ENCODE results near the gene AHNAK2.
"Not testable (repeated sequence)": the region's sequence is repeated elsewhere in the genome, so short reads cannot be mapped to it uniquely, and the experiment has no call there.

AHNAK2 gene

DNA sequence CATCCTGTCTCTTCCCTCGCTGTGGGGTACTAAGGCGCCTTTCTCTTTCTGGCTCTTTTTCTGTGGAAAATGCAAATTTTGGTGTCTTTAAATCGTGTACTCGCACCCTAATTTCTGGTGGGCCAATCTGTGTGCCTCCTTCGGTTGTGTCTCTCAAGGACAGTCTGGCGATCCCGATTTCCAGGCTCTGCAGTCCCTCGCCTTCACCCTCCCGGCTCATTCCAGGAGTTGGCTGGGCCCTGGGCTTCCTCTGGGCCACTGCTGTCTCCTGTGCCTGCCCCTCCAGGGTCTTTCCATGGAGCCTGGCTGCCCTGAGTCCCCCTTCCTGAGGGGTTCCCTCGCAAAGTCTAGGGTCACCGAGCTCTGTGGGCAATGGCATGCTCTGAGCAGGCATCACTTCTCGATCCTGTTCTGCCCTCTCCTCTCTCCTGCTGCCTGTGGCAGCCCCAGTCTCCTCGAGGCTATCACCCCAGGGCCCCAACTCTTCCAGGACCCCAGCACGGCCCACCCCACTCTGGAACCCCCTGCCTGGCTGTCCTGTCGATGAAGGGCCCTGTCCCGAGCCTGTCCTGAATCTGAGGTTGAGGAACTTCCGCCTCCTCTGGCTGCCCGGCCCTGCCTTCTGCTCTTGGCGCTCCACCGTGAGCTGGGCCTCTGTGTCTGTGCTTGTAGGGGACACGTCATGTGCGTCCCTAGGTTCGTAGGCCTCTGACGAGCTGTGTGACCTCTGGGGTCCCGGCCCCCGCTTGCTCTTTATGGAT is 24.1 kb downstream of the AHNAK2 start:
- no peak overlapping the region for H3K27ac ChIP-seq
- TF ChIP-seq, protein P1, sequence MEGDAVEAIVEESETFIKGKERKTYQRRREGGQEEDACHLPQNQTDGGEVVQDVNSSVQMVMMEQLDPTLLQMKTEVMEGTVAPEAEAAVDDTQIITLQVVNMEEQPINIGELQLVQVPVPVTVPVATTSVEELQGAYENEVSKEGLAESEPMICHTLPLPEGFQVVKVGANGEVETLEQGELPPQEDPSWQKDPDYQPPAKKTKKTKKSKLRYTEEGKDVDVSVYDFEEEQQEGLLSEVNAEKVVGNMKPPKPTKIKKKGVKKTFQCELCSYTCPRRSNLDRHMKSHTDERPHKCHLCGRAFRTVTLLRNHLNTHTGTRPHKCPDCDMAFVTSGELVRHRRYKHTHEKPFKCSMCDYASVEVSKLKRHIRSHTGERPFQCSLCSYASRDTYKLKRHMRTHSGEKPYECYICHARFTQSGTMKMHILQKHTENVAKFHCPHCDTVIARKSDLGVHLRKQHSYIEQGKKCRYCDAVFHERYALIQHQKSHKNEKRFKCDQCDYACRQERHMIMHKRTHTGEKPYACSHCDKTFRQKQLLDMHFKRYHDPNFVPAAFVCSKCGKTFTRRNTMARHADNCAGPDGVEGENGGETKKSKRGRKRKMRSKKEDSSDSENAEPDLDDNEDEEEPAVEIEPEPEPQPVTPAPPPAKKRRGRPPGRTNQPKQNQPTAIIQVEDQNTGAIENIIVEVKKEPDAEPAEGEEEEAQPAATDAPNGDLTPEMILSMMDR (IDR thresholded peaks at IDR 0.05), result no peak
- TF ChIP-seq ZFX (IDR thresholded peaks at IDR 0.05; ENCODE audit: borderline replicate concordance), result no peak

DNA sequence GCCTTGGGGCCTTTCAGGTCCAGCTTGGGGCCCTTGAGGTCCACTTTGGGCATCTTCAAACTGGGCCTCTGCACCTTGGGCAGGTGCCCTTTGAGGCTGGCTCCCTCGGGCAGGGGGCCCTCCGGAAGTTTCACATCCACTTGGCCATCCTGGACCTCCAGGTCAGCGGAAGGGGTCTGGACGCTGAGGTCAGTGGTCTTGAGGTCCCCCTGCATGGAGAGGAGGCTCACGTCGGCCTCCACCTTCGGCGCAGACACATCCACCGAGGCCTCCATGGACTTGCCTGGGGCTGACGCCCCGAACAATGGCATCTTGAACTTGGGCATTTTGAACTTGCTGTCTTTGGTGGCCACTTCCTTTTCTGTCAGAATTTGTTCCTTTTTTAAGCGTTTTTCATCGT is 25.1 kb downstream of the AHNAK2 start:
- TF ChIP-seq, protein P1 (IDR thresholded peaks at IDR 0.05), result no peak
- TF ChIP-seq ZFX (IDR thresholded peaks at IDR 0.05; ENCODE audit: borderline replicate concordance), result no peak

DNA sequence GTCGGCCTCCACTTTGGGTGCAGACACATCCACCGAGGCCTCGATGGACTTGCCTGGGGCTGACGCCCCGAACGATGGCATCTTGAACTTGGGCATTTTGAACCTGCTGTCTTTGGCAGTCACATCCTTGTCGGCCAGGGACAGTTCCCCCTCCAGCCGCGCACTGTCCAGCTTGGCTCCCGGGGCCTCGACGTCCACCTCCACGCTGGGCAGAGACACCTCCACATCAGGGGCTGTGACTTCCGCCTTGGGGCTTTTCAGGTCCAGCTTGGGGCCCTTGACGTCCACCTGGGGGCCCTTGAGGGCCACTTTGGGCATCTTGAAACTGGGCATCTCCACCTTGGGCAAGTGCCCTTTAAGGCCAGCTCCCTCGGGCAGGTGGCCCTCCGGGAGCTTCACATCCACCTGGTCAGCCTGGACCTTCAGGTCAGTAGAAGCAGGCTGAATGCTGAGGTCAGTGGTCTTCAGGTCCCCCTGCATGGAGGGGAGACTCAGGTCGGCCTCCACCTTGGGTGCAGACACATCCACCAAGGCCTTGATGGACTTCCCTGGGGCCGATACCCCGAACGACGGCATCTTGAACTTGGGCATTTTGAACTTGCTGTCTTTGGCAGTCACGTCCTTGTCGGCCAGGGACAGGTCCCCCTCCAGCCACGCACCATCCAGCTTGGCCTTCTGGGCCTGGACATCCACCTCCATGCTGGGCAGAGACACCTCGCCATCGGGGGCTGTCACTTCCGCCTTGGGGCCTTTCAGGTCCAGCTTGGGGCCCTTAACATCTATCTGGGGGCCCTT is 26.1 kb downstream of the AHNAK2 start:
- not testable (repeated sequence) for H3K27ac ChIP-seq

More for the DNA sequence above, 25.1 kb downstream of the AHNAK2 start:
- H3K27ac ChIP-seq, result no peak overlapping the region

DNA sequence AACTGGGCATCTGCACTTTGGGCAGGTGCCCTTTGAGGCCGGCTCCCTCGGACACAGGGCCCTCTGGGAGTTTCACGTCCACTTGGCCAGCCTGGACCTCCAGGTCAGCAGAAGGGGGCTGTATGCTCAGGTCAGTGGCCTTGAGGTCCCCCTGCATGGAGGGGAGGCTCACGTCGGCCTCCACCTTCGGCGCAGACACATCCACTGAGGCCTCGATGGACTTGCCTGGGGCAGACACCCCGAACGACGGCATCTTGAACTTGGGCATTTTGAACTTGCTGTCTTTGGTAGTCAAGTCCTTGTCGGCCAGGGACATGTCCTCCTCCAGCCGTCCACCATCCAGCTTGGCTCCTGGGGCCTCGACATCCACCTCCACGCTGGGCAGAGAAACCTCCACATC is 27.5 kb downstream of the AHNAK2 start:
- H3K27ac ChIP-seq, result not testable (repeated sequence)

DNA sequence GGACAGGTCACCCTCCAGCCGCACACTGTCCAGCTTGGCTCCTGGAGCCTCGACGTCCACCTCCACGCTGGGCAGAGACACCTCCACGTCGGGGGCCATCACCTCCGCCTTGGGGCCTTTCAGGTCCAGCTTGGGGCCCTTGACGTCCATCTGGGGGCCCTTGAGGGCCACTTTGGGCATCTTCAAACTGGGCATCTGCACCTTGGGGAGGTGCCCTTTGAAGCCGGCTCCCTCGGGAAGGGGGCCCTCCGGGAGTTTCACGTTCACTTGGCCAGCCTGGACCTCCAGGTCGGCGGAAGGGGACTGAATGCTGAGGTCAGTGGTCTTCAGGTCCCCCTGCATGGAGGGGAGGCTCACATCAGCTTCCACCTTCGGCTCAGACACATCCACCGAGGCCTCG is 28.2 kb downstream of the AHNAK2 start:
- no peak overlapping the region for H3K27ac ChIP-seq
- no peak for TF ChIP-seq ZFX (IDR thresholded peaks at IDR 0.05; ENCODE audit: borderline replicate concordance)
- TF ChIP-seq, protein P1 (IDR thresholded peaks at IDR 0.05), result no peak

DNA sequence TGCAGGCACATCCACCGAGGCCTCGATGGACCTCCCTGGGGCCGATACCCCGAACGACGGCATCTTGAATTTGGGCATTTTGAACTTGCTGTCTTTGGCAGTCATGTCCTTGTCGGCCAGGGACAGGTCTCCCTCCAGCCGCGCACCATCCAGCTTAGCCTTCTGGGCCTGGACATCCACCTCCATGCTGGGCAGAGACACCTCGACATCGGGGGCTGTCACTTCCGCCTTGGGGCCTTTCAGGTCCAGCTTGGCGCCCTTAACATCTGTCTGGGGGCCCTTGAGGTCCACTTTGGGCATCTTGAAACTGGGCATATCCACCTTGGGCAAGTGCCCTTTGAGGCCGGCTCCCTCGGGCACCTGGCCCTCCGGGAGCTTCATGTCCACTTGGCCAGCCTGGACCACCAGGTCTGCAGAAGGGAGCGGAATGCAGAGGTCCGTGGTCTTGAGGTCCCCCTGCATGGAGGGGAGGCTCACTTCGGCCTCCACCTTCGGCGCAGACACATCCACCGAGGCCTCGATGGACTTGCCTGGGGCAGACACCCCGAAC is 28.7 kb downstream of the AHNAK2 start:
- H3K27ac ChIP-seq, result not testable (repeated sequence)

DNA sequence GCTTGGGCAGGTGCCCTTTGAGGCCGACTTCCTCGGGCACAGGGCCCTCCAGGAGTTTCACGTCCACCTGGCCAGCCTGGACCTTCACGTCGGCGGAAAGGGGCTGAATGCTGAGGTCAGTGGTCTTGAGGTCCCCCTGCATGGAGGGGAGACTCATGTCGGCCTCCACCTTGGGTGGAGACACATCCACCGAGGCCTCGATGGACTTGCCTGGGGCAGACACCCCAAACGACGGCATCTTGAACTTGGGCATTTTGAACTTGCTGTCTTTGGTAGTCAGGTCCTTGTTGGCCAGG is 29.5 kb downstream of the AHNAK2 start:
- no peak overlapping the region for H3K27ac ChIP-seq

DNA sequence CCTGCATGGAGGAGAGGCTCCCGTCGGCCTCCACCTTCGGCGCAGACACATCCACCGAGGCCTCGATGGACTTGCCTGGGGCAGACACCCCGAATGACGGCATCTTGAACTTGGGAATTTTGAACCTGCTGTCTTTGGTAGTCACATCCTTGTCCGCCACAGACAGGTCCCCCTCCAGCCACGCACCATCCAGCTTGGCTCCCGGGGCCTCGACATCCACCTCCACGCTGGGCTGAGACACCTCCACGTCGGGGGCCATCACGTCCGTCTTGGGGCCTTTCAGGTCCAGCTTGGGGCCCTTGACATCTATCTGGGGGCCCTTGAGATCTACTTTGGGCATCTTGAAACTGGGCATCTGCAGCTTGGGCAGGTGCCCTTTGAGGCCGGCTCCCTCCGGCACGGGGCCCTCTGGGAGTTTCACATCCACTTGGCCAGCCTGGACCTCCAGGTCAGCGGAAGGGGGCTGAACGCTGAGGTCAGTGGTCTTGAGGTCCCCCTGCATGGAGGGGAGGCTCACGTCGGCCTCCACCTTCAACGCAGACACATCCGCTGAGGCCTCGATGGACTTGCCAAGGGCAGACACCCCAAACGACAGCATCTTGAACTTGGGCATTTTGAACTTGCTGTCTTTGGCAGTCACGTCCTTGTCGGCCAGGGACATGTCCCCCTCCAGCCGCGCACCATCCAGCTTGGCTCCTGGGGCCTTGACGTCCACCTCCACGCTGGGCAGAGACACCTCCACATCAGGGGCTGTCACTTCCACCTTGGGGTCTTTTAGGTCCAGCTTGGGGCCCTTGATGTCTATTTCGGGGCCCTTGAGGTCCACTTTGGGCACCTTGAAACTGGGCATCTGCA is 30.1 kb downstream of the AHNAK2 start:
- not testable (repeated sequence) for H3K27ac ChIP-seq

More for the DNA sequence above, 29.5 kb downstream of the AHNAK2 start:
- no peak for TF ChIP-seq ZFX (IDR thresholded peaks at IDR 0.05; ENCODE audit: borderline replicate concordance)
- TF ChIP-seq, protein P1 (IDR thresholded peaks at IDR 0.05), result no peak

DNA sequence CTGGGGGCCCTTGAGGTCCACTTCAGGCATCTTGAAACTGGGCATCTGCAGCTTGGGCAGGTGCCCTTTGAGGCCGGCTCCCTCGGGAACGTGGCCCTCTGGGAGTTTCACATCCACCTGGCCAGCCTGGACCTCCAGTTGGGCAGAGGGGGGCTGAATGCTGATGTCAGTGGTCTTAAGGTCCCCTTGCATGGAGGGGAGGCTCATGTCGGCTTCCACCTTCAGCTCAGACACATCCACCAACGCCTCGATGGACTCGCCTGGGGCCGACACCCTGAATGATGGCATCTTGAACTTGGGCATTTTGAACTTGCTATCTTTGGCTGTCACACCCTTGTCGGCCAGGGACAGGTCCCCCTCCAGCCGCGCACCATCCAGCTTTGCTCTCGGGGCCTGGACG is 31.0 kb downstream of the AHNAK2 start:
- not testable (repeated sequence) for H3K27ac ChIP-seq

DNA sequence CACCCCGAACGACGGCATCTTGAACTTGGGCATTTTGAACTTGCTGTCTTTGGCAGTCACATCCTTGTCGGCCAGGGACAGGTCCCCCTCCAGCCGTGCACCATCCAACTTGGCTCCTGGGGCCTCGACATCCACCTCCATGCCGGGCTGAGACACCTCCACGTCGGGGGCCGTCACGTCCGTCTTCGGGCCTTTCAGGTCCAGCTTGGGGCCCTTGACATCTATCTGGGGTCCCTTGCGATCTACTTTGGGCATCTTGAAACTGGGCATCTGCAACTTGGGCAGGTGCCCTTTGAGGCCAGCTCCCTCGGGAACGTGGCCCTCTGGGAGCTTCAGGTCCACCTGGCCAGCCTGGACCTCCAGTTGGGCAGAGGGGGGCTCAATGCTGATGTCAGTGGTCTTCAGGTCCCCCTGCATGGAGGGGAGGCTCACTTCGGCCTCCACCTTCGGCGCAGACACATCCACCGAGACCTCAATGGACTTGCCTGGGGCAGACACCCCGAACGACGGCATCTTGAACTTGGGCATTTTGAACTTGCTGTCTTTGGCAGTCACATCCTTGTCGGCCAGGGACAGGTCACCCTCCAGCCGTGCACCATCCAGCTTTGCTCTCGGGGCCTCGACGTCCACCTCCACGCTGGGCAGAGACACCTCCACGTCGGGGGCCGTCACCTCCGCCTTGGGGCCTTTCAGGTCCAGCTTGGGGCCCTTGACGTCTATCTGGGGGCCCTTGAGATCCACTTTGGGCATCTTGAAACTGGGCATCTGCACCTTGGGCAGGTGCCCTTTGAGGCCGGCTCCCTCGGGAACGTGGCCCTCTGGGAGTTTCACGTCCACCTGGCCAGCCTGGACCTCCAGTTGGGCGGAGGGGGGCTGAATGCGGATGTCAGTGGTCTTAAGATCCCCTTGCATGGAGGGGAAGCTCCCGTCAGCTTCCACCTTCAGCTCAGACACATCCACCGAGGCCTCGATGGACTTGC is 31.9 kb downstream of the AHNAK2 start:
- H3K27ac ChIP-seq, result not testable (repeated sequence)

DNA sequence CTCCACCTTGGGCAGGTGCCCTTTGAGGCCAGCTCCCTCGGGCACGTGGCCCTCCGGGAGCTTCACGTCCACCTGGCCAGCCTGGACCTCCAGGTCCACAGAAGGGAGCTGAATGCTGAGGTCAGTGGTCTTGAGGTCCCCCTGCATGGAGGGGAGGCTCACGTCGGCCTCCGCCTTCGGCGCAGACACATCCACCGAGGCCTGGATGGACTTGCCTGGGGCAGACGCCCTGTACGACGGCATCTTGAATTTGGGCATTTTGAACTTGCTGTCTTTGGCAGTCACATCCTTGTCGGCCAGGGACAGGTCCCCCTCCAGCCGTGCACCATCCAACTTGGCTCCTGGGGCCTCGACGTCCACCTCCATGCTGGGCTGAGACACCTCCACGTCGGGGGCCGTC is 32.9 kb downstream of the AHNAK2 start:
- not testable (repeated sequence) for H3K27ac ChIP-seq

DNA sequence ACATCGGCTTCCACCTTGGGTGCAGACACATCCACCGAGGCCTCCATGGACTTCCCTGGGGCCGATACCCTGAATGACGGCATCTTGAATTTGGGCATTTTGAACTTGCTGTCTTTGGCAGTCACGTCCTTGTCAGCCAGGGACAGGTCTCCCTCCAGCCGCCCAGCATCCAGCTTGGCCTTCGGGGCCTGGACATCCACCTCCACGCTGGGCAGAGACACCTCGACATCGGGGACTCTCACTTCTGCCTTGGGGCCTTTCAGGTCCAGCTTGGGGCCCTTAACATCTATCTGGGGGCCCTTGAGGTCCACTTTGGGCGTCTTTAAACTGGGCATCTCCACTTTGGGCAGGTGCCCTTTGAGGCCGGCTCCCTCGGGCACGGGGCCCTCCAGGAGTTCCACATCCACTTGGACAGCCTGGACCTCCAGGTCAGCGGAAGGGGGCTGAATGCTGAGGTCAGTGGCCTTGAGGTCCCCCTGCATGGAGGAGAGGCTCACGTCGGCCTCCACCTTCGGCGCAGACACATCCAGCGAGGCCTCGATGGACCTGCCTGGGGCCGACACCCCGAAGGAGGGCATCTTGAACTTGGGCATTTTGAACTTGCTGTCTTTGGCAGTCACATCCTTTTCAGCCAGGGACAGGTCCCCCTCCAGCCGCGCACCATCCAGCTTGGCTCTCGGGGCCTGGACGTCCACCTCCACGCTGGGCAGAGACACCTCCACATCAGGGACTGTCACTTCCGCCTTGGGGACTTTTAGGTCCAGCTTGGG is 33.6 kb downstream of the AHNAK2 start:
- not testable (repeated sequence) for H3K27ac ChIP-seq

DNA sequence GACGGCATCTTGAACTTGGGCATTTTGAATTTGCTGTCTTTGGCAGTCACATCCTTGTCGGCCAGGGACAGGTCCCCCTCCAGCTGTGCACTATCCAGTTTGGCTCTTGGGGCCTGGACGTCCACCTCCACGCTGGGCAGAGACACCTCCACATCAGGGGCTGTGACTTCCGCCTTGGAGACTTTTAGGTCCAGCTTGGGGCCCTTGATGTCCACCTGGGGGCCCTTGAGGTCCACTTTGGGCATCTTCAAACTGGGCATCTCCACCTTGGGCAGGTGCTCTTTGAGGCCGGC is 34.2 kb downstream of the AHNAK2 start:
- H3K27ac ChIP-seq, result not testable (repeated sequence)

Data from 22Rv1 (cell line).